ENCODE data around the gene DCAF5. TPM values are rescaled to one million over a fixed set of nuclear protein-coding genes. Genes with fewer than 3 reads are reported as not detected.

The DCAF5 gene
- total and polyA plus RNA-seq, 12 donors: 14.1 to 63.1 (median 57.4) TPM

GRCh38 chr14:69087061-69087461 is 65.9 kb downstream of the DCAF5 start:
- TF ChIP-seq CTCF (IDR thresholded peaks at IDR 0.05): no peak
- 85 to 91% methylated on average over 3 of the region's 3 CpGs for WGBS, 2 donors

GRCh38 chr14:69086537-69086936 is 66.4 kb downstream of the DCAF5 start:
- TF ChIP-seq CTCF (IDR thresholded peaks at IDR 0.05): no peak
- Histone ChIP-seq H3K4me3 (no peak overlapping the region), H3K27me3 (no peaks in the 10 kb centered on the region), H3K36me3 (peaks cover 0 to 100% (median 34%) of the 10 kb centered on the region in 9 donors), H3K9me3 (no peaks in the 10 kb centered on the region), H3K27ac (peak overlapping the region in 3 of 10 donors; percentile 3 to 36 (median 27)), H3K4me1 (peaks cover 0 to 14% (median 6%) of the 10 kb centered on the region in 9 donors)
- WGBS, 2 donors: 93 to 95% methylated on average over 3 of the region's 3 CpGs
- ATAC-seq (no peak), DNase-seq (no peak)
- intact Hi-C loops (cut with DNase I): loop anchor here in 5 of 10 donors (5.0 to 10.0 kb wide), 4 partner anchors 34 to 174 kb away; no protein-coding TSS in a partner anchor

More at GRCh38 chr14:69087061-69087461, 65.9 kb downstream of the DCAF5 start:
- no peaks in the 10 kb centered on the region for H3K27me3 ChIP-seq
- DNase-seq (no peak), ATAC-seq (peak in 1 of 8 donors; percentile 70)
- intact Hi-C loops (cut with DNase I): loop anchor here in 5 of 10 donors (5.0 to 10.0 kb wide), 4 partner anchors 35 to 175 kb away; no protein-coding TSS in a partner anchor
- peaks cover 0 to 14% (median 6%) of the 10 kb centered on the region in 9 donors for H3K4me1 ChIP-seq
- peak overlapping the region in 4 of 10 donors; percentile 3 to 36 (median 24) for H3K27ac ChIP-seq
- peaks cover 0 to 100% (median 34%) of the 10 kb centered on the region in 9 donors for H3K36me3 ChIP-seq
- no peaks in the 10 kb centered on the region for H3K9me3 ChIP-seq
- no peak overlapping the region for H3K4me3 ChIP-seq

- 82 to 87% methylated on average over 4 of the region's 4 CpGs for WGBS, 2 donors
- TF ChIP-seq CTCF (IDR thresholded peaks at IDR 0.05): no peak
- Histone ChIP-seq H3K4me1 (peaks cover 0 to 34% (median 15%) of the 10 kb centered on the region in 9 donors), H3K9me3 (no peaks in the 10 kb centered on the region), H3K27ac (no peak overlapping the region), H3K36me3 (peaks cover 0 to 89% (median 14%) of the 10 kb centered on the region in 9 donors), H3K27me3 (no peaks in the 10 kb centered on the region), H3K4me3 (no peak overlapping the region)
- ATAC-seq (no peak), DNase-seq (no peak)
- intact Hi-C loops (cut with DNase I): loop anchor here in 2 of 10 donors (10.0 kb wide), 2 partner anchors 99 to 169 kb away; no protein-coding TSS in a partner anchor
These were observed 68.9 kb downstream of the DCAF5 start for GRCh38 chr14:69084023-69084422.

- TF ChIP-seq CTCF (IDR thresholded peaks at IDR 0.05): no peak
- H3K27ac ChIP-seq: no peak overlapping the region
- no peak for DNase-seq
- no peaks in the 10 kb centered on the region for H3K27me3 ChIP-seq
- 93 to 97% methylated on average over 6 of the region's 6 CpGs for WGBS, 2 donors
- H3K4me1 ChIP-seq: peaks cover 0 to 40% (median 22%) of the 10 kb centered on the region in 9 donors
- no peak overlapping the region for H3K4me3 ChIP-seq
- intact Hi-C loops (cut with DNase I): loop anchor here in 2 of 10 donors (10.0 kb wide), 2 partner anchors 98 to 168 kb away; no protein-coding TSS in a partner anchor
- H3K9me3 ChIP-seq: no peaks in the 10 kb centered on the region
- peaks cover 0 to 81% (median 8%) of the 10 kb centered on the region in 9 donors for H3K36me3 ChIP-seq
- no peak for ATAC-seq
These were observed 69.7 kb downstream of the DCAF5 start for GRCh38 chr14:69083181-69083580.
